ENCODE measurements around the gene ABCC3. TPM values are rescaled to one million over a fixed set of nuclear protein-coding genes. Genes with fewer than 3 reads are reported as not detected.

ABCC3 gene
- total and polyA plus RNA-seq, 2 donors (not counting 3 experiments of a cell fraction or from before 2014, with no cell fraction given): 1.1 to 2.6 TPM

- no peaks in the 10 kb centered on the region for H3K79me2 ChIP-seq (ENCODE audit: control insufficient read depth, insufficient read depth, low read length)
- intact Hi-C loops (cut with micrococcal nuclease): no loop called here
- H3K9me3 ChIP-seq (replicated peaks; ENCODE audit: control insufficient read depth, insufficient read depth, low read length): no peaks in the 10 kb centered on the region
- no peak overlapping the region for H3K4me3 ChIP-seq (replicated peaks in 1 of 3; ENCODE audit: insufficient read depth in 1 of 3, low read depth in 1 of 3, low read length in 3 of 3)
- no peak overlapping the region for H3K9ac ChIP-seq (replicated peaks; ENCODE audit: extremely low read depth, insufficient read depth, low read length)
- H2AFZ ChIP-seq (ENCODE audit: low read depth, low read length): no peak overlapping the region
- TF ChIP-seq POLR2A (IDR thresholded peaks at IDR 0.05; ENCODE audit: low read depth, low read length) (no peak), JUN (IDR thresholded peaks at IDR 0.05; ENCODE audit: borderline replicate concordance, insufficient read depth, insufficient read length, low read depth) (no peak), POLR2AphosphoS5 (IDR thresholded peaks at IDR 0.05; ENCODE audit: insufficient read depth, low read depth, low read length) (no peak), EZH2 (IDR thresholded peaks at IDR 0.05; ENCODE audit: borderline replicate concordance, low read depth, low read length, severe bottlenecking) (no peak), FOS (IDR thresholded peaks at IDR 0.05; ENCODE audit: borderline replicate concordance, insufficient read depth, low read length) (no peak), CTCF (IDR thresholded peaks at IDR 0.05; ENCODE audit: extremely low read depth in 1 of 2, insufficient read depth in 1 of 2, low read depth in 1 of 2, low read length in 2 of 2) (no peak), MAX (IDR thresholded peaks at IDR 0.05; ENCODE audit: insufficient read depth, insufficient read length) (no peak), MYC (IDR thresholded peaks at IDR 0.05; ENCODE audit: low read depth, low read length) (no peak), GATA2 (IDR thresholded peaks at IDR 0.05; ENCODE audit: insufficient read depth, insufficient read length, low read depth, low read length) (no peak)
- no peak overlapping the region for H3K4me2 ChIP-seq (ENCODE audit: insufficient read depth, low read length)
- H3K4me1 ChIP-seq (ENCODE audit: control insufficient read depth, extremely low read depth, insufficient read depth, low read length): peaks cover 19% of the 10 kb centered on the region
- H3K27ac ChIP-seq (ENCODE audit: insufficient read depth, low read depth, low read length): no peak overlapping the region
- ChIA-PET CTCF (no interaction called here), POLR2A (no interaction called here)
- no peaks in the 10 kb centered on the region for H3K9me1 ChIP-seq (replicated peaks; ENCODE audit: control insufficient read depth, extremely low read depth, insufficient read depth, low read length)
- no peak for FAIRE-seq
- no peak for DNase-seq (ENCODE audit: low read depth, low spot score)
- no peaks in the 10 kb centered on the region for H3K36me3 ChIP-seq (ENCODE audit: control insufficient read depth in 2 of 2, extremely low read depth in 1 of 2, insufficient read depth in 2 of 2, low read length in 2 of 2)
- no TSS peak for BruUV-seq (replicated peaks)
- H3K27me3 ChIP-seq (ENCODE audit: control insufficient read depth in 2 of 2, insufficient read depth in 2 of 2, low read length in 2 of 2): no peaks in the 10 kb centered on the region
- dilution Hi-C loops (cut with MboI; ENCODE audit: extremely low pct_ligation_motif_present, low sequenced_read_pairs): no loop called here
- no peaks in the 10 kb centered on the region for H4K20me1 ChIP-seq (replicated peaks; ENCODE audit: control insufficient read depth, extremely low read depth, insufficient read depth, low read length)
Measured at GRCh38 chr17:50656509-50656908, 21.8 kb downstream of the ABCC3 start.

Measured in endothelial cell of umbilical vein (primary cell).